MCF 10A (cell line): ENCODE measurements around the gene CRYBB2. TPM values are rescaled to one million over a fixed set of nuclear protein-coding genes. Genes with fewer than 3 reads are reported as not detected.
"Not testable (repeated sequence)": the region's sequence is repeated elsewhere in the genome, so short reads cannot be mapped to it uniquely, and the experiment has no call there.

Source experiments
- BruUV-seq: library from RNA; stranded (reverse); fragments of 400-500 nt; replicated peaks from 2 replicates; lab custom pipeline; 2021; lab: Mats Ljungman, UMichigan
- CTCF ChIA-PET: fragments of 300-600 bp; sonication (Branson Sonifier 250); formaldehyde crosslinking; extraction: SDS; loops from one replicate; lab custom pipeline; 2021; ENCODE audit warnings: antibody characterized with exemption, inconsistent platforms; lab: Yijun Ruan, JAX
- POLR2A ChIA-PET: fragments of 300-600, 350-650 bp; sonication (Branson Sonifier 250); formaldehyde crosslinking; extraction: SDS; loops from one replicate; lab custom pipeline; 2020; ENCODE audit warnings: antibody characterized with exemption, inconsistent platforms; lab: Yijun Ruan, JAX
- DNase-seq: peaks from one replicate; pipeline ENCODE4 v3.0.0-alpha.2; 2018; ENCODE audit not compliant: unreplicated experiment
- H3K27ac Mint-ChIP-seq: one replicate; pipeline ENCODE4 v1.8.0; 2022; ENCODE audit warnings: mild to moderate bottlenecking, low read depth, mixed read lengths; ENCODE audit not compliant: unreplicated experiment
- H3K27me3 Mint-ChIP-seq: one replicate; pipeline ENCODE4 v1.8.0; 2022; ENCODE audit warnings: mixed read lengths; ENCODE audit not compliant: insufficient read depth, unreplicated experiment
- H3K36me3 Mint-ChIP-seq: one replicate; pipeline ENCODE4 v1.8.0; 2022; ENCODE audit warnings: mild to moderate bottlenecking, moderate library complexity, mixed read lengths; ENCODE audit not compliant: insufficient read depth, unreplicated experiment
- H3K4me1 Mint-ChIP-seq: one replicate; pipeline ENCODE4 v1.8.0; 2022; ENCODE audit warnings: mixed read lengths; ENCODE audit not compliant: insufficient read depth, unreplicated experiment
- H3K4me3 Mint-ChIP-seq: one replicate; pipeline ENCODE4 v1.8.0; 2022; ENCODE audit warnings: mild to moderate bottlenecking, moderate library complexity, mixed read lengths; ENCODE audit not compliant: unreplicated experiment
- H3K9me3 Mint-ChIP-seq: one replicate; pipeline ENCODE4 v1.8.0; 2022; ENCODE audit warnings: mixed read lengths; ENCODE audit not compliant: unreplicated experiment
- intact Hi-C: fragments of 100-400 bp; cut with micrococcal nuclease; formaldehyde crosslinking; loops from 2 replicates; pipeline ENCODE4 v1.14.1; 2022
- total RNA-seq: library from RNA; stranded (reverse); gene quantifications from 2 replicates; pipeline ENCODE4 v1.2.3, GENCODE V29; 2022

CRYBB2 gene
- total RNA-seq, 1 experiment from 2014 or later: 0.68 TPM

- intact Hi-C loops, H3K9me3 Mint-ChIP-seq, H3K4me3 Mint-ChIP-seq, H3K27ac Mint-ChIP-seq, POLR2A ChIA-PET, DNase-seq, H3K36me3 Mint-ChIP-seq, BruUV-seq, H3K4me1 Mint-ChIP-seq: not testable (repeated sequence)
- peaks cover 54% of the 10 kb centered on the region for H3K27me3 Mint-ChIP-seq
- CTCF ChIA-PET: interaction anchor here (0.6 kb wide), 1 partner anchor 218 kb away, joined by 3 read pairs; no protein-coding TSS in a partner anchor
These were observed 54.5 kb downstream of the CRYBB2 start for GRCh38 chr22:25273928-25274327.

GRCh38 chr22:25280118-25280517 is 60.7 kb downstream of the CRYBB2 start:
- H3K4me1 Mint-ChIP-seq, intact Hi-C loops, DNase-seq, H3K4me3 Mint-ChIP-seq, H3K9me3 Mint-ChIP-seq, H3K36me3 Mint-ChIP-seq, H3K27ac Mint-ChIP-seq, POLR2A ChIA-PET, BruUV-seq, CTCF ChIA-PET: not testable (repeated sequence)
- H3K27me3 Mint-ChIP-seq: peaks cover 69% of the 10 kb centered on the region

Other genes with a start within 250 kb of the CRYBB2 start
- gene CRYBB3, start 19.8 kb upstream of the CRYBB2 start, total RNA-seq: 0.61 and 0.76 TPM in 2 replicates